Adrenal gland (tissue), 12 donors: ENCODE measurements around the gene KIRREL3. TPM values are rescaled to one million over a fixed set of nuclear protein-coding genes. Genes with fewer than 3 reads are reported as not detected.

Source experiments
- DNase-seq, 7 donors: peaks; one replicate each; pipeline ENCODE4 v3.0.0-alpha.2; 2019 to 2020
- H3K27ac ChIP-seq, 5 donors: fragments of 200-600 bp; sonication (generic) in 4 of 5; 1 replicate in 3 of 5; 2 replicates in 2 of 5; pipeline versions ENCODE4 v1.5.1 to v1.8.0; 2016 to 2020; ENCODE audit warnings: mild to moderate bottlenecking in 1 of 5
- H3K27me3 ChIP-seq: fragments of 200-600 bp; 2 replicates; pipeline ENCODE4 v1.8.0; 2021
- H3K36me3 ChIP-seq, 2 donors: fragments of 200-600 bp; replicated peaks in 1 of 2; 1 replicate in 1 of 2; 2 replicates in 1 of 2; pipeline versions ENCODE4 v1.5.1 to v1.8.0; 2018 to 2022
- H3K4me1 ChIP-seq, 2 donors: fragments of 200-600 bp; replicated peaks in 1 of 2; 1 replicate in 1 of 2; 2 replicates in 1 of 2; pipeline versions ENCODE4 v1.5.1 to v1.8.0; 2018 to 2021
- H3K4me3 ChIP-seq, 4 donors: fragments of 200-600 bp; sonication (generic) in 3 of 4; one replicate each; pipeline ENCODE4 v1.5.1; 2016 to 2018
- H3K9me3 ChIP-seq, 3 donors: fragments of 200-600 bp; sonication (generic) in 1 of 3; replicated peaks in 1 of 3; 1 replicate in 2 of 3; 2 replicates in 1 of 3; pipeline versions ENCODE4 v1.5.1 to v1.8.0; 2016 to 2021
- CTCF ChIP-seq, 6 experiments: fragments of 450-650 bp in 4 of 6; fragments of 200-600 bp in 2 of 6; sonication (generic) in 1 of 6; IDR thresholded peaks; 1 replicate in 5 of 6; 2 replicates in 1 of 6; pipeline versions ENCODE4 v1.5.1 to v1.8.0; 2016 to 2021; ENCODE audit warnings: antibody characterized with exemption in 6 of 6, mild to moderate bottlenecking in 2 of 6, moderate library complexity in 1 of 6
- POLR2A ChIP-seq, 2 donors: fragments of 450-650 bp; IDR thresholded peaks; one replicate each; pipeline ENCODE4 v1.6.1; 2017; ENCODE audit warnings: antibody characterized with exemption in 2 of 2, mild to moderate bottlenecking in 2 of 2, moderate library complexity in 1 of 2
- WGBS, 4 donors: extraction: QIAGEN DNeasy Blood & Tissue Kit in 2 of 4; methylation state at CpG; one replicate each; pipeline versions ENCODE4 v1.1.5 to v1.1.7; 2013 to 2017; 5-methylcytosine and 5-hydroxymethylcytosine counted together
- intact Hi-C, 2 donors: fragments of 100-400 bp; cut with DNase I; formaldehyde crosslinking; loops; one replicate each; pipeline versions ENCODE4 v1.14.1 to v1.15.0; 2022 to 2023
- polyA plus RNA-seq, 3 donors: library from polyadenylated mRNA; stranded (reverse); fragments of 200-250 nt in 2 of 3; fragments of 350-450 nt in 1 of 3; fragmentation: Illumina TruSeq in 1 of 3; extraction: RNeasy Lipid Tissue Mini Kit (QIAGEN cat#74804) in 1 of 3; gene quantifications; one replicate each; pipeline ENCODE4 v1.2.3, GENCODE V29; 2013 to 2014
- total RNA-seq, 9 donors: library from RNA; depleted of rRNA in 4 of 9; stranded (reverse); fragments of >200 nt in 4 of 9; fragments of 120-200 nt in 1 of 9; fragmentation: NEBNext Ultra II Directional in 1 of 9; extraction: Animal tissue kit (Norgen Biotek cat#: 25700) in 1 of 9; gene quantifications; one replicate each; pipeline versions ENCODE4 v1.1.0 to v1.2.4, GENCODE V29; 2013 to 2023
- donor health status: healthy with polysubstance abuse.
- donor health status: Bipolar disorder and iron deficiency.
- donor health status: DM: yes; HTN: yes; CAD: no.
- donor health status: DM: no; HTN: no; CAD: no.
- donor health status: DM: no; HTN: no; CAD: no.
- donor health status: DM: yes; HTN: yes; CAD: no.

The KIRREL3 gene
- total and polyA plus RNA-seq, 12 donors, result 0.07 to 4.1 (median 0.64) TPM; not detected in 1

GRCh38 chr11:126483621-126484195 is 516.9 kb downstream of the KIRREL3 start:
- Histone ChIP-seq H3K27ac (no peak overlapping the region), H3K4me3 (no peak overlapping the region), H3K4me1 (peaks cover 6% of the 10 kb centered on the region in 2 donors), H3K27me3 (no peaks in the 10 kb centered on the region), H3K9me3 (no peaks in the 10 kb centered on the region), H3K36me3 (no peaks in the 10 kb centered on the region)
- intact Hi-C loops, result loop anchor here in 1 of 2 donors (5.0 kb wide), 1 partner anchor 171 kb away; no protein-coding TSS in a partner anchor
- TF ChIP-seq CTCF (IDR thresholded peaks at IDR 0.05) (no peak), POLR2A (IDR thresholded peaks at IDR 0.05) (no peak)
- DNase-seq, result no peak
- WGBS, 4 donors, result 77 to 94% (median 88%) methylated on average over 4 of the region's 4 CpGs

GRCh38 chr11:126482586-126483108 is 517.9 kb downstream of the KIRREL3 start:
- Histone ChIP-seq H3K27me3 (no peaks in the 10 kb centered on the region), H3K27ac (no peak overlapping the region), H3K36me3 (no peaks in the 10 kb centered on the region), H3K4me3 (no peak overlapping the region), H3K9me3 (no peaks in the 10 kb centered on the region), H3K4me1 (peaks cover 6% of the 10 kb centered on the region in 2 donors)
- no peak for TF ChIP-seq CTCF (IDR thresholded peaks at IDR 0.05)
- no peak for TF ChIP-seq POLR2A (IDR thresholded peaks at IDR 0.05)
- 83 to 96% (median 90%) methylated on average over 5 of the region's 5 CpGs for WGBS, 4 donors
- intact Hi-C loops, result loop anchor here in 1 of 2 donors (5.0 kb wide), 1 partner anchor 170 kb away; no protein-coding TSS in a partner anchor
- no peak for DNase-seq

DNA sequence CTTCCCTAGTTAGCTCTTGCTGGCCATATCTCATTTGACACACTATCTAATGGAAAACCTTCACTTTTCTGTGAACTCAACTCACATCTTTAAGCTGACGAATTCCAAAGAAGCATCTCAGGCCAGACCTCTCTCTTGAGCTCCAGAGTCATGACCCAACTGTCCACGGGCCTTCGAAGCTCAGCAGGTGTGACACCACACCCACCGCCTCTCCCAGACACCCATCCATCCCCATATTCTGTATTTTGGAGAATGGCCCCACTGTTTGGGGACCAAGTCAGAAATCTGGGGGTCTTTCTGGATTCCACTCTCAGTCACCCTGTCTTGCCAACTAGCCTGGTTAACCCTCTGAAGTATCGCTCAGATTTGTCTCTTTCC is 519.3 kb downstream of the KIRREL3 start:
- DNase-seq, result no peak
- TF ChIP-seq POLR2A (IDR thresholded peaks at IDR 0.05) (no peak), CTCF (IDR thresholded peaks at IDR 0.05) (no peak)
- Histone ChIP-seq H3K4me3 (no peak overlapping the region), H3K27me3 (no peaks in the 10 kb centered on the region), H3K9me3 (no peaks in the 10 kb centered on the region), H3K36me3 (no peaks in the 10 kb centered on the region), H3K4me1 (peaks cover 6% of the 10 kb centered on the region in 2 donors), H3K27ac (no peak overlapping the region)
- WGBS, 4 donors, result 74 to 87% (median 82%) methylated on average over 5 of the region's 5 CpGs
- intact Hi-C loops, result loop anchor here in 1 of 2 donors (2.0 to 5.0 kb wide), 2 partner anchors 40 to 169 kb away; no protein-coding TSS in a partner anchor

- H3K4me3 ChIP-seq, result no peak overlapping the region
- WGBS, 4 donors, result 12 to 26% (median 14%) methylated on average over 5 to 19 of the region's 19 CpGs
- peak; percentile 80 to 97 (median 91) for DNase-seq
Measured at GRCh38 chr11:126480410-126481302, 519.9 kb downstream of the KIRREL3 start.

More at GRCh38 chr11:126480410-126481302, 519.9 kb downstream of the KIRREL3 start:
- intact Hi-C loops, result loop anchor here in 1 of 2 donors (2.0 to 5.0 kb wide), 2 partner anchors 40 to 168 kb away; no protein-coding TSS in a partner anchor
- Histone ChIP-seq H3K36me3 (no peaks in the 10 kb centered on the region), H3K27ac (peak overlapping the region in 2 of 5 donors; percentile 66 to 68), H3K9me3 (no peaks in the 10 kb centered on the region), H3K4me1 (peaks cover 6% of the 10 kb centered on the region in 2 donors), H3K27me3 (no peaks in the 10 kb centered on the region)
- peak in 1 of 2 donors; percentile 18 for TF ChIP-seq POLR2A (IDR thresholded peaks at IDR 0.05)
- peak; percentile 93 to 99 (median 96) for TF ChIP-seq CTCF (IDR thresholded peaks at IDR 0.05)
